GM12865 (cell line): Measurements from ENCODE around the gene ADARB1.

Experiments used
- DNase-seq: peaks from one replicate; pipeline ENCODE4 v3.0.0; 2010; ENCODE audit warnings: low read depth
- H3K4me3 ChIP-seq: 2 replicates; pipeline ENCODE4 v1.5.1; 2011; ENCODE audit warnings: mild to moderate bottlenecking, low read depth, low read length, control low read depth
- CTCF ChIP-seq: IDR thresholded peaks from 2 replicates; pipeline ENCODE4 v1.5.1; 2011; ENCODE audit warnings: low read length, control low read depth, low read depth, inconsistent platforms; ENCODE audit not compliant: insufficient read depth; ENCODE audit errors: missing control alignments

The ADARB1 gene

GRCh38 chr21:45210461-45210983, 136.1 kb downstream of the ADARB1 start:
- no peak for TF ChIP-seq CTCF
- DNase-seq: no peak
- no peak overlapping the region for H3K4me3 ChIP-seq

GRCh38 chr21:45211661-45212060, 137.3 kb downstream of the ADARB1 start:
- TF ChIP-seq CTCF: no peak
- no peak for DNase-seq
- H3K4me3 ChIP-seq: no peak overlapping the region

GRCh38 chr21:45213392-45213791, 139.0 kb downstream of the ADARB1 start:
- no peak for TF ChIP-seq CTCF
- H3K4me3 ChIP-seq: no peak overlapping the region
- DNase-seq: no peak

GRCh38 chr21:45215213-45215612, 140.8 kb downstream of the ADARB1 start:
- no peak for TF ChIP-seq CTCF
- H3K4me3 ChIP-seq: no peak overlapping the region
- DNase-seq: no peak

- no peak for TF ChIP-seq CTCF
- no peak for DNase-seq
- no peak overlapping the region for H3K4me3 ChIP-seq
Observed at GRCh38 chr21:45217010-45217409, 142.6 kb downstream of the ADARB1 start.

- no peak for TF ChIP-seq CTCF
- no peak overlapping the region for H3K4me3 ChIP-seq
- no peak for DNase-seq
Observed at GRCh38 chr21:45219517-45219916, 145.1 kb downstream of the ADARB1 start.

- TF ChIP-seq CTCF: no peak
Observed at GRCh38 chr21:45220071-45220481, 145.7 kb downstream of the ADARB1 start.

More at GRCh38 chr21:45220071-45220481, 145.7 kb downstream of the ADARB1 start:
- H3K4me3 ChIP-seq: no peak overlapping the region
- DNase-seq: no peak
